IMR-90 (cell line): ENCODE data around the gene URB1. TPM values are rescaled to one million over a fixed set of nuclear protein-coding genes. Genes with fewer than 3 reads are reported as not detected.

Source experiments
- ATAC-seq: fragments of 200-7000 bp; cut with Tn5 transposase; 2 replicates; pipeline ENCODE4 v1.9.1; 2020; ENCODE audit warnings: low read depth, mild to moderate bottlenecking, moderate library complexity
- BruUV-seq: library from RNA; stranded (reverse); fragments of 400-500 nt; replicated peaks from 2 replicates; lab custom pipeline; 2021; lab: Mats Ljungman, UMichigan
- CTCF ChIA-PET: fragments of 300-600 bp; formaldehyde crosslinking; extraction: SDS; loops from one replicate; lab custom pipeline; 2021; ENCODE audit warnings: antibody characterized with exemption; lab: Yijun Ruan, JAX
- POLR2A ChIA-PET: fragments of 300-600 bp; sonication (Branson Sonifier 250); formaldehyde crosslinking; loops from one replicate; lab custom pipeline; 2022; ENCODE audit warnings: antibody characterized with exemption; ENCODE audit not compliant: unreplicated experiment; lab: Charles Lee
- DNase-seq: peaks from one replicate; pipeline ENCODE4 v3.0.0; 2013
- H2AFZ ChIP-seq: replicated peaks from 2 replicates; pipeline ENCODE3; 2013; ENCODE audit warnings: low read length, mild to moderate bottlenecking; ENCODE audit not compliant: poor library complexity
- H2AK5ac ChIP-seq: 2 replicates; pipeline ENCODE4 v1.6.1; 2013; ENCODE audit warnings: low read depth, low read length, inconsistent platforms
- H2AK9ac ChIP-seq: replicated peaks from 2 replicates; pipeline ENCODE3; 2013; ENCODE audit warnings: mild to moderate bottlenecking, low read depth, low read length, moderate library complexity; ENCODE audit not compliant: poor library complexity
- H2BK120ac ChIP-seq: 2 replicates; pipeline ENCODE4 v1.6.1; 2013; ENCODE audit warnings: low read depth, low read length, inconsistent platforms
- H2BK15ac ChIP-seq: 3 replicates; pipeline ENCODE4 v1.6.1; 2013; ENCODE audit warnings: low read depth, low read length, inconsistent platforms
- H2BK20ac ChIP-seq: 2 replicates; pipeline ENCODE4 v1.6.1; 2013; ENCODE audit warnings: low read depth, mild to moderate bottlenecking, inconsistent platforms, low read length, moderate library complexity
- H2BK5ac ChIP-seq: 2 replicates; pipeline ENCODE4 v1.6.1; 2013; ENCODE audit warnings: mild to moderate bottlenecking, low read depth, low read length, inconsistent platforms; ENCODE audit not compliant: poor library complexity, severe bottlenecking
- H3K14ac ChIP-seq: replicated peaks from 2 replicates; pipeline ENCODE4 v1.6.1; 2013; ENCODE audit warnings: low read depth, low read length, inconsistent platforms
- H3K18ac ChIP-seq: 2 replicates; pipeline ENCODE4 v1.6.1; 2013; ENCODE audit warnings: low read depth, low read length, control low read depth
- H3K23ac ChIP-seq: 2 replicates; pipeline ENCODE4 v1.6.1; 2013; ENCODE audit warnings: low read depth, low read length, inconsistent platforms
- H3K27ac ChIP-seq: 2 replicates; pipeline ENCODE4 v1.5.1; 2013; ENCODE audit warnings: mild to moderate bottlenecking, control low read depth, low read length; ENCODE audit not compliant: insufficient read depth
- H3K27me3 ChIP-seq: 2 replicates; pipeline ENCODE4 v1.6.1; 2013; ENCODE audit warnings: low read length; ENCODE audit not compliant: control insufficient read depth, insufficient read depth
- H3K36me3 ChIP-seq: 2 replicates; pipeline ENCODE4 v1.6.1; 2013; ENCODE audit warnings: low read length, mixed read lengths; ENCODE audit not compliant: control insufficient read depth, insufficient read depth
- H3K4ac ChIP-seq: 2 replicates; pipeline ENCODE4 v1.6.1; 2013; ENCODE audit warnings: low read depth, low read length, inconsistent platforms
- H3K4me1 ChIP-seq: 2 replicates; pipeline ENCODE4 v1.6.1; 2013; ENCODE audit warnings: low read length, mixed read lengths; ENCODE audit not compliant: control insufficient read depth, insufficient read depth
- H3K4me2 ChIP-seq: 2 replicates; pipeline ENCODE4 v1.6.1; 2013; ENCODE audit warnings: low read depth, mild to moderate bottlenecking, control low read depth, low read length, moderate library complexity
- H3K4me3 ChIP-seq: 2 replicates; pipeline ENCODE4 v1.5.1; 2013; ENCODE audit warnings: low read depth, mild to moderate bottlenecking, control low read depth, low read length, moderate library complexity; ENCODE audit not compliant: insufficient read depth
- H3K56ac ChIP-seq: 2 replicates; pipeline ENCODE4 v1.6.1; 2013; ENCODE audit warnings: low read length, inconsistent platforms; ENCODE audit not compliant: insufficient read depth; ENCODE audit errors: extremely low read depth
- H3K79me1 ChIP-seq, 2 experiments: 2 replicates each; pipeline ENCODE4 v1.6.1; 2013; ENCODE audit warnings: low read length in 2 of 2, inconsistent platforms in 1 of 2, low read depth in 1 of 2
- H3K9ac ChIP-seq: 2 replicates; pipeline ENCODE4 v1.6.1; 2013; ENCODE audit warnings: low read depth, low read length, control low read depth
- H3K9me1 ChIP-seq: 2 replicates; pipeline ENCODE4 v1.6.1; 2013; ENCODE audit warnings: low read length, inconsistent platforms; ENCODE audit not compliant: insufficient read depth
- H3K9me3 ChIP-seq: 2 replicates; pipeline ENCODE4 v1.6.1; 2013; ENCODE audit warnings: low read length; ENCODE audit not compliant: control insufficient read depth, insufficient read depth
- H4K20me1 ChIP-seq: 2 replicates; pipeline ENCODE4 v1.6.1; 2013; ENCODE audit warnings: low read length, inconsistent platforms; ENCODE audit not compliant: insufficient read depth
- H4K5ac ChIP-seq: 2 replicates; pipeline ENCODE4 v1.6.1; 2013; ENCODE audit warnings: mild to moderate bottlenecking, low read depth, low read length, control low read depth
- H4K8ac ChIP-seq, 2 experiments: 2 replicates each; pipeline ENCODE4 v1.6.1; 2013; ENCODE audit warnings: low read depth in 2 of 2, low read length in 2 of 2, control low read depth in 1 of 2, inconsistent platforms in 1 of 2
- H4K91ac ChIP-seq: 2 replicates; pipeline ENCODE4 v1.6.1; 2013; ENCODE audit warnings: low read depth, low read length, inconsistent platforms; ENCODE audit not compliant: insufficient read depth
- BHLHE40 ChIP-seq: fragments of 150-350 bp; IDR thresholded peaks from 2 replicates; pipeline ENCODE4 v1.6.1; 2016; ENCODE audit warnings: mild to moderate bottlenecking, low read depth, low read length
- CEBPB ChIP-seq: IDR thresholded peaks from 2 replicates; pipeline ENCODE4 v1.6.1; 2012; ENCODE audit warnings: low read depth, low read length, improper control_type of control experiment
- CHD1 ChIP-seq: IDR thresholded peaks from 2 replicates; pipeline ENCODE4 v1.6.1; 2012; ENCODE audit warnings: low read depth, low read length, improper control_type of control experiment
- FOS ChIP-seq: fragments of 150-350 bp; IDR thresholded peaks from 2 replicates; pipeline ENCODE4 v1.6.1; 2016; ENCODE audit warnings: low read depth, low read length
- MAFK ChIP-seq: IDR thresholded peaks from 2 replicates; pipeline ENCODE4 v1.6.1; 2012; ENCODE audit warnings: low read depth, low read length, improper control_type of control experiment
- MAZ ChIP-seq: IDR thresholded peaks from 2 replicates; pipeline ENCODE4 v1.6.1; 2012; ENCODE audit warnings: low read depth, mild to moderate bottlenecking, low read length, improper control_type of control experiment, moderate library complexity, borderline replicate concordance
- NFE2L2 ChIP-seq: fragments of 150-350 bp; IDR thresholded peaks from 2 replicates; pipeline ENCODE4 v1.6.1; 2016; ENCODE audit warnings: low read depth, mild to moderate bottlenecking, low read length
- POLR2A ChIP-seq: IDR thresholded peaks from 2 replicates; pipeline ENCODE4 v1.6.1; 2012; ENCODE audit warnings: mild to moderate bottlenecking, low read depth, low read length
- RAD21 ChIP-seq: IDR thresholded peaks from 2 replicates; pipeline ENCODE4 v1.6.1; 2012; ENCODE audit warnings: low read length, improper control_type of control experiment
- RFX5 ChIP-seq: IDR thresholded peaks from 2 replicates; pipeline ENCODE4 v1.8.0; 2012; ENCODE audit warnings: low read depth, mild to moderate bottlenecking, low read length, moderate library complexity
- SMC3 ChIP-seq: fragments of 150-350 bp; IDR thresholded peaks from 2 replicates; pipeline ENCODE4 v1.6.1; 2016; ENCODE audit warnings: low read depth, mild to moderate bottlenecking, antibody characterized with exemption, low read length, moderate library complexity
- USF2 ChIP-seq: fragments of 150-350 bp; IDR thresholded peaks from 2 replicates; pipeline ENCODE4 v1.6.1; 2017; ENCODE audit warnings: mild to moderate bottlenecking, antibody characterized with exemption, low read length, low read depth
- WGBS, 2 experiments: methylation state at CpG; one replicate each; pipeline versions ENCODE4 v1.1.5 to v1.1.7; 2013; ENCODE audit warnings: missing lambda C conversion rate in 2 of 2; ENCODE audit not compliant: insufficient read length in 1 of 2; ENCODE audit errors: extremely low coverage in 2 of 2; 5-methylcytosine and 5-hydroxymethylcytosine counted together
- dilution Hi-C: fragments of 300-500 bp; cut with HindIII; formaldehyde crosslinking; loops from one replicate; pipeline ENCODE4 v1.14.3; 2018; ENCODE audit warnings: low sequenced_read_pairs; ENCODE audit not compliant: unreplicated experiment
- in situ Hi-C: fragments of 300-500 bp; cut with MboI; formaldehyde crosslinking; loops from 3 replicates; pipeline ENCODE4 v1.14.3; 2019; ENCODE audit warnings: low sequenced_read_pairs, inconsistent platforms, mixed read lengths
- intact Hi-C: fragments of 100-400 bp; cut with micrococcal nuclease; formaldehyde crosslinking; loops from 2 replicates; pipeline ENCODE4 v1.10.0; 2022
- polyA plus RNA-seq, 3 experiments: library from polyadenylated mRNA; depleted of rRNA; stranded (reverse); fragments of >200 nt; gene quantifications; 2 replicates each; pipeline ENCODE4 v1.2.3, GENCODE V29; 2012; ENCODE audit warnings: low replicate concordance in 1 of 3
- total RNA-seq: library from RNA; depleted of rRNA; stranded (reverse); fragments of >200 nt; gene quantifications from 2 replicates; pipeline ENCODE4 v1.2.3, GENCODE V29; 2012

URB1 gene
- total and polyA plus RNA-seq, 2 of the 4 experiments (the other 2 are of a cell fraction): 9.2 to 12.7 TPM

- no peaks in the 10 kb centered on the region for H3K9me1 ChIP-seq
- dilution Hi-C loops (no loop called here), intact Hi-C loops (no loop called here), in situ Hi-C loops (no loop called here)
- H2BK15ac ChIP-seq: no peak overlapping the region
- no peak overlapping the region for H2AK5ac ChIP-seq
- ATAC-seq (no peak), DNase-seq (no peak)
- H3K18ac ChIP-seq: no peak overlapping the region
- peaks cover 10% of the 10 kb centered on the region for H3K9me3 ChIP-seq
- no peak overlapping the region for H2BK20ac ChIP-seq
- no peak overlapping the region for H2BK120ac ChIP-seq
- CTCF ChIA-PET: no interaction called here
- H4K91ac ChIP-seq: no peak overlapping the region
- no peaks in the 10 kb centered on the region for H4K20me1 ChIP-seq
- H2AK9ac ChIP-seq: no peak overlapping the region
- H2AFZ ChIP-seq: no peak overlapping the region
- no peak overlapping the region for H2BK5ac ChIP-seq
- no peak overlapping the region for H3K23ac ChIP-seq
- no peak overlapping the region for H3K56ac ChIP-seq
- H3K4me2 ChIP-seq: no peak overlapping the region
- no peak overlapping the region for H4K8ac ChIP-seq
- H3K14ac ChIP-seq: no peak overlapping the region
- H3K4ac ChIP-seq: no peak overlapping the region
- no peak for TF ChIP-seq POLR2A
- TF ChIP-seq RFX5: no peak
- TF ChIP-seq MAFK: no peak
- TF ChIP-seq USF2: no peak
- TF ChIP-seq RAD21: no peak
- no peak for TF ChIP-seq CHD1
- no peak for TF ChIP-seq MAZ
- TF ChIP-seq NFE2L2: no peak
- no peak for TF ChIP-seq BHLHE40
- TF ChIP-seq FOS: no peak
- no peak for TF ChIP-seq SMC3
- TF ChIP-seq CEBPB: no peak
- no peak overlapping the region for H3K27ac ChIP-seq
- no peak overlapping the region for H3K4me3 ChIP-seq
- no peak overlapping the region for H3K9ac ChIP-seq
- no peaks in the 10 kb centered on the region for H3K27me3 ChIP-seq
- peaks cover 10 to 19% of the 10 kb centered on the region in 2 experiments; a peak in 3 of 4 replicates for H3K79me1 ChIP-seq
- no peaks in the 10 kb centered on the region for H3K4me1 ChIP-seq
- peaks cover 72% of the 10 kb centered on the region for H3K36me3 ChIP-seq
- no peak overlapping the region for H4K5ac ChIP-seq
- 98% methylated on average over 7 of the region's 12 CpGs; no CpG with 5 or more reads in 1 of the 2 experiments for WGBS, 2 experiments
- POLR2A ChIA-PET: no interaction called here
- BruUV-seq: no TSS peak
Observed at GRCh38 chr21:32347351-32347750, 45.5 kb downstream of the URB1 start.
